ENCODE results near the gene ZNF304. TPM values are rescaled to one million over a fixed set of nuclear protein-coding genes. Genes with fewer than 3 reads are reported as not detected.

The ZNF304 gene
- total and polyA plus RNA-seq, 2 experiments from 2014 or later = 3.5 to 12.4 TPM

DNA sequence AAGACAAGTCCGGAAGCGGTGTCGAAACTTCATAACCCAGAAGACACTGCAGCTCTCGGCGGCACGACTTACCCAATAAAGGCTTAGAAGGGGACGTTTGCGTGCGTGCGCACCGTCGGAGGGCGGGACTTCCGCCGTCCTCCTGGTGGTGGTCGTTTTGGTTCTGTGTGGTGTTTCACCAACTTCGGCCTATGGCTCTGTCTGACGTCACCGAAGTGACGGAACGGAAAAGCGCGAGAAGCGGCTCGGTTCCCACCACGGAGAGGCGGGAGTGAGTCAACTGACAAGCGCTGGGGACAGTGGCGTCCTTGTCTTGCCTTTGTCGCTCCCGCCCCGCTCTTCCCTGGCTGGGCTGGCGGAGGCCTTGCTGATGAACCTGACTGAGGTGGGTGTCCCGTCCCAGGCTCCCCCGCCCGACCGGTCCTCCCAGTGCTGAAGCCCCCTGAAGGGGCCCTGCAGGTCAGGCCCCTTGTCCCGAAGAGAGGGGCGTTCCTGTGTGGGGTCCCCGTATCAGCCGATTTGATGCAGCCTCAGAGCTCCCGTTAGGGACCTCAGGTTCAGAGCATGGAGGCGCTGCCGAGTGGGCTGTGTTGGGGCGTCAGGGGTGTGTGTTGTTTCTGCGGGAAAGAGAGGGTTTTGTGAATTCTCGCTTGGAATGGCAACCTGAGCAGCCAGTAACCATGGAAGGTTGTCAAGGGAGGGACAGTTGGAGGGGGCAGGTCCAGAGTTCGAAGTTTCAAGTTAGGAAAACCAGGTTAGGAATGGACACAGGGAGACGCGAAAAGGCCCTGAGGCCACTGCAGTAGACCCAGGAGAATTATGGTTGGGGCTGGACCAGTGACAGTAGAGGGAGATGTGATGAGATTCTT, 38.9 kb downstream of the ZNF304 start, which contains the start of gene ZNF548:
ZNF548 (plus strand) TSS at position 125 of the 869 bp plus-strand sequence; CDS start at position 371, 246 bp downstream.
- Histone ChIP-seq H3F3A (replicated peaks; ENCODE audit: low read depth) (no peaks in the 10 kb centered on the region), H3K79me2 (replicated peaks; ENCODE audit: insufficient read depth) (peaks cover 29% of the 10 kb centered on the region), H4K20me1 (replicated peaks; ENCODE audit: insufficient read depth) (no peaks in the 10 kb centered on the region; the same call in 1 of the 2 replicates), H3K4me1 (ENCODE audit: insufficient read depth) (0 out of 2 replicates have a peak, but pooled peaks cover 3% of the 10 kb centered on the region), H2AFZ (peak within 1 kb of the TSS; percentile 92), H3K27ac (ENCODE audit: low read depth) (peak within 1 kb of the TSS; percentile 73), H3K27me3 (ENCODE audit: insufficient read depth) (peaks cover 5% of the 10 kb centered on the region; the same call in 1 of the 2 replicates), H3K36me3 (ENCODE audit: insufficient read depth) (no peaks in the 10 kb centered on the region), H3K9me2 (ENCODE audit: insufficient read depth) (no peaks in the 10 kb centered on the region), H3K4me3 (peak within 1 kb of the TSS; percentile 61), H3K4me2 (peak within 1 kb of the TSS; percentile 92)
- TF ChIP-seq STAT1 (IDR thresholded peaks at IDR 0.05; ENCODE audit: unreplicated experiment) = no peak
- peak; percentile 69 for TF ChIP-seq POLR2AphosphoS5 (IDR thresholded peaks at IDR 0.05; ENCODE audit: low read depth)
- TF ChIP-seq, protein P1, sequence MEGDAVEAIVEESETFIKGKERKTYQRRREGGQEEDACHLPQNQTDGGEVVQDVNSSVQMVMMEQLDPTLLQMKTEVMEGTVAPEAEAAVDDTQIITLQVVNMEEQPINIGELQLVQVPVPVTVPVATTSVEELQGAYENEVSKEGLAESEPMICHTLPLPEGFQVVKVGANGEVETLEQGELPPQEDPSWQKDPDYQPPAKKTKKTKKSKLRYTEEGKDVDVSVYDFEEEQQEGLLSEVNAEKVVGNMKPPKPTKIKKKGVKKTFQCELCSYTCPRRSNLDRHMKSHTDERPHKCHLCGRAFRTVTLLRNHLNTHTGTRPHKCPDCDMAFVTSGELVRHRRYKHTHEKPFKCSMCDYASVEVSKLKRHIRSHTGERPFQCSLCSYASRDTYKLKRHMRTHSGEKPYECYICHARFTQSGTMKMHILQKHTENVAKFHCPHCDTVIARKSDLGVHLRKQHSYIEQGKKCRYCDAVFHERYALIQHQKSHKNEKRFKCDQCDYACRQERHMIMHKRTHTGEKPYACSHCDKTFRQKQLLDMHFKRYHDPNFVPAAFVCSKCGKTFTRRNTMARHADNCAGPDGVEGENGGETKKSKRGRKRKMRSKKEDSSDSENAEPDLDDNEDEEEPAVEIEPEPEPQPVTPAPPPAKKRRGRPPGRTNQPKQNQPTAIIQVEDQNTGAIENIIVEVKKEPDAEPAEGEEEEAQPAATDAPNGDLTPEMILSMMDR (conservative IDR thresholded peaks at IDR 0.05; ENCODE audit: low read depth in 2 of 2) = peak in 1 of 2 experiments; percentile 33; a peak in 2 of 4 replicates
- TF ChIP-seq EZH2 (IDR thresholded peaks at IDR 0.05; ENCODE audit: low read depth, unreplicated experiment) = no peak
- peak; percentile 98 for TF ChIP-seq CREB1 (CRISPR knock-in tag; IDR thresholded peaks at IDR 0.05; ENCODE audit: low read depth)
- TF ChIP-seq ETS1 (IDR thresholded peaks at IDR 0.05) = peak; percentile 97
- Mint-ChIP-seq H3K27ac (peak within 1 kb of the TSS; percentile 92), H3K4me1 (peaks cover 13% of the 10 kb centered on the region), H3K9me3 (no peaks in the 10 kb centered on the region), H3K36me3 (ENCODE audit: low read depth) (no peaks in the 10 kb centered on the region), H3K27me3 (ENCODE audit: insufficient read depth, low read depth, poor library complexity) (peaks cover 2% of the 10 kb centered on the region), H3K4me3 (peak within 1 kb of the TSS; percentile 94)
- ATAC-seq (peak; percentile 99), DNase-seq (ENCODE audit: low spot score) (peak; percentile 99)

GRCh38 chr19:57395710-57396109, 44.6 kb downstream of the ZNF304 start:
- no peaks in the 10 kb centered on the region for H3F3A ChIP-seq (replicated peaks; ENCODE audit: low read depth)
- DNase-seq (ENCODE audit: low spot score) (no peak), ATAC-seq (no peak)
- H3K4me1 ChIP-seq (ENCODE audit: insufficient read depth) = 0 out of 2 replicates have a peak, but pooled peaks cover under 1% of the 10 kb centered on the region
- Mint-ChIP-seq H3K4me3 (no peak overlapping the region; the same call in 2 of the 3 replicates), H3K36me3 (ENCODE audit: low read depth) (peaks cover 37% of the 10 kb centered on the region), H3K27me3 (ENCODE audit: insufficient read depth, low read depth, poor library complexity) (no peaks in the 10 kb centered on the region), H3K9me3 (peaks cover 8% of the 10 kb centered on the region; the same call in 2 of the 3 replicates), H3K27ac (no peak overlapping the region), H3K4me1 (peaks cover 4% of the 10 kb centered on the region)
- H3K4me3 ChIP-seq = no peak overlapping the region
- no peak overlapping the region for H2AFZ ChIP-seq
- no peak for TF ChIP-seq STAT1 (IDR thresholded peaks at IDR 0.05; ENCODE audit: unreplicated experiment)
- no peak for TF ChIP-seq EZH2 (IDR thresholded peaks at IDR 0.05; ENCODE audit: low read depth, unreplicated experiment)
- TF ChIP-seq ETS1 (IDR thresholded peaks at IDR 0.05) = no peak
- TF ChIP-seq JUNB (IDR thresholded peaks at IDR 0.05; ENCODE audit: unreplicated experiment) = no peak
- no peak for TF ChIP-seq POLR2AphosphoS5 (IDR thresholded peaks at IDR 0.05; ENCODE audit: low read depth)
- no peak for TF ChIP-seq CREB1 (CRISPR knock-in tag; IDR thresholded peaks at IDR 0.05; ENCODE audit: low read depth)
- TF ChIP-seq ZNF331 (CRISPR knock-in tag; IDR thresholded peaks at IDR 0.05; ENCODE audit: low read depth) = no peak
- no peak overlapping the region for H3K4me2 ChIP-seq
- no peaks in the 10 kb centered on the region; the same call in 1 of the 2 replicates for H4K20me1 ChIP-seq (replicated peaks; ENCODE audit: insufficient read depth)
- H3K9me2 ChIP-seq (ENCODE audit: insufficient read depth) = no peaks in the 10 kb centered on the region
- peaks cover 25% of the 10 kb centered on the region for H3K79me2 ChIP-seq (replicated peaks; ENCODE audit: insufficient read depth)
- no peak overlapping the region for H3K27ac ChIP-seq (ENCODE audit: low read depth)
- no peaks in the 10 kb centered on the region for H3K27me3 ChIP-seq (ENCODE audit: insufficient read depth)
- peaks cover 8% of the 10 kb centered on the region; the same call in 1 of the 2 replicates for H3K36me3 ChIP-seq (ENCODE audit: insufficient read depth)

Data from GM23338 (cell line).